NK-92 treated with Interleukin-12 subunit alpha and Interleukin-12 subunit beta, amount 100 ng/mL, for 24 hours (cell line): ENCODE measurements around the gene GDPGP1.
"Not testable (repeated sequence)": the region's sequence is repeated elsewhere in the genome, so short reads cannot be mapped to it uniquely, and the experiment has no call there.

ENCODE experiments used
- DNase-seq: peaks from one replicate; lab custom pipeline; 2025; lab: John Stamatoyannopoulos, UW

GDPGP1 gene

GRCh38 chr15:90261811-90262210 lies 27.8 kb downstream of the GDPGP1 start:
- DNase-seq: no peak

GRCh38 chr15:90262426-90262825 lies 28.4 kb downstream of the GDPGP1 start:
- DNase-seq: no peak

- DNase-seq: no peak
These were observed 30.7 kb downstream of the GDPGP1 start for GRCh38 chr15:90264671-90265070.

DNA sequence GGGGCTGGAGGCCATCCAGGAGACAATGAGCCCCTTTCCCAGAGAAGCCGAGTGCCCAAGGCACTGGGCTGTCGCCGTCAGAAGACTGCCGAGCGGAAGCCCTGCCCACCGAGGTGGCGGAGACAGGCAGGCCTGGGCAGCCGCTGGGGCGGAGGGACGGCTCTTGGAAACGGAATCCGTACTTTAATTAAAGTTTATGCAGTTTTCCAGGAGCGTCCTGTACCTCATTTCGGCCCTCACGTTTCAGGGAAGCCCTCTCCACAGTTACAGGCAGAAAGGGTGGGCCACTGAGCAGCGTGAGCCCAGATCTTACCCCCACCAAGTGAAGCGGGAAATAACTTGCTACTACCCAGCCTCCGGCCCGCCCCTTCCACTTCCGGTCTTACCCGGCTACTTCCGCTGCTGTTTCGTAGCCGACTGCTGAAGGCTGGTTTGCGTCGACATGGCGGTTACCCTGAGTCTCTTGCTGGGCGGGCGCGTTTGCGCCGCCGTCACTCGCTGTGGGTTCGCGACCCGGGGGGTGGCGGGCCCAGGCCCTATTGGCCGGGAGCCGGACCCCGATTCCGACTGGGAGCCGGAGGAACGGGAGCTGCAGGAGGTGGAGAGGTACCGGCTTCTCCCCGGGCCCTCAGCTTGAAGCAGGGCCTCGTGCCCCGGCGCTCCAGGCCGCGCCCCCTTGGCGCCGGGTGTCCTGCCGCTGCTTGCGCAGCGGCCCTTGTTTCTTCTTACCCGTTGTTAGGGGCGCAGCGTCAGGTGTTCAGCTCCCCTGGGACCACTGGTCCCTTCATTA lies 31.5 kb downstream of the GDPGP1 start, which contains the start of gene NGRN:
NGRN (plus strand) TSS at position 402 of the 790 bp plus-strand sequence; CDS start at position 443, 41 bp downstream.
- DNase-seq: peak; percentile 89

GRCh38 chr15:90266061-90266431 lies 32.0 kb downstream of the GDPGP1 start:
- DNase-seq: peak; percentile 44

GRCh38 chr15:90266485-90266884 lies 32.5 kb downstream of the GDPGP1 start:
- DNase-seq: no peak

GRCh38 chr15:90268415-90268814 lies 34.4 kb downstream of the GDPGP1 start:
- no peak for DNase-seq

DNA sequence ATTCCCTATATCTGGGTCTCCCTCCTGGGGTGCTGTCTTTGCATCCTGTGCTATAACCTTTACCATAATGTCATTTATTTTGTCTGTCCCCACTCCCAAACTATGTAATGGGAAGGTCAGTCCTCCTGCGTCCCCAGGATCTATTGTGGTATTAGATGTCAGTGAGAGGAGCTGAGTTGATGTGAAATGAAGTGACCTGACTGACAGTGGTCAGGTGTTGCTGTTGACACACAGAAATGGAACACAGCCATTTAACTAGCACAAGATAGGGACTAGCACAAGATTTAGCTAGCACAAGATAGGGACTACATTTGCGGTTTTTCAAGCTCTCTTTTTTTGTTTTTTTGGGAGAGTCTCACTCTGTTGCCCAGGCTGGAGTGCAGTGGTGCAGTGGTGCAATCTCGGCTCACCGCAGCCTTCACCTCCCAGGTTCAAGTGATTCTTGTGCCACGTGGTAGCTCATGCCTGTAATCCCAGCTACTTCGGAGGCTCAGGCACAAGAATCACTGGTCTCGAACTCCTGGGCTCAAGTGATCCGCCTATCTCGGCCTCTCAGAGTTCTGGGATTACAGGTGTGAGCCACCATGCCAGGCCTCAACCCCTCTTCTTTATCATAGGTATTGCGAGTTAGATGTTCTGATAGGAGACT lies 36.6 kb downstream of the GDPGP1 start:
- no peak for DNase-seq

GRCh38 chr15:90271459-90272166 lies 37.6 kb downstream of the GDPGP1 start:
- DNase-seq: no peak

DNA sequence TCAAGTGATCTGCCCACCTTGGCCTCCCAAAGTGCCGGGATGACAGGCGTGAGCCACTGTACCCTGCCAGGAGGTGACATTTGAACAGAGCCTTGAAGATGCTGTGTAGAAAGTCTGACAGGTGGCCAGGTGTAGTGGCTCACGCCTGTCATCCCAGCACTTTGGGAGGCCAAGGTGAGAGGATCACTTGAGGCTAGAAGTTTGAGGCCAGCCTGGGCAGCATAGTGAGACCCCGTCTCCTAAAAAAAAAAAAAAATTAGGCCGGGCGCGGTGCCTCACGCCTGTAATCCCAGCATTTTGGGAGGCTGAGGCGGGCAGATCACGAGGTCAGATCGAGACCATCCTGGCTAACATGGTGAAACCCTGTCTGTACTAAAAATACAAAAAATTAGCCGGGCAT lies 44.5 kb downstream of the GDPGP1 start:
- DNase-seq: not testable (repeated sequence)

GRCh38 chr15:90280743-90281142 lies 46.7 kb downstream of the GDPGP1 start:
- DNase-seq: not testable (repeated sequence)

- DNase-seq: not testable (repeated sequence)
These were observed 47.6 kb downstream of the GDPGP1 start for GRCh38 chr15:90281637-90282036.

DNA sequence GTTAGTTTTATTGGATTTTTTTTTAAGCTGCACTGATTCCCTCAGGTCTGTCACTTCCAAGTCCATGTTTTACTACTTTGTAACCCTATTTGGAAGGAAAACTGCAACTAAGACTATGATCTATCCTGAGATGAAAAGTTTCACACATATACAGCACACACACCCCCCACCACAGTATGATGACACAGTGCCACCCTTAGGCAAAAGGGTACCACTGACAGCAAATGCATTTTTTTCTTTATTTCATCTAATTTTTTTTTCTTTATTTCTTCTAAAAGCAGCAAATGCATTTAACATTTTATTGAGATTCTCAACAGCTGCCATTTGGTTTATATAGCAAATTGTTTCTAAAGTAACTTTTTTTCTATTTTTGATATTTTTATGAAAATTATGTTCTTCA lies 52.7 kb downstream of the GDPGP1 start:
- DNase-seq: no peak

DNA sequence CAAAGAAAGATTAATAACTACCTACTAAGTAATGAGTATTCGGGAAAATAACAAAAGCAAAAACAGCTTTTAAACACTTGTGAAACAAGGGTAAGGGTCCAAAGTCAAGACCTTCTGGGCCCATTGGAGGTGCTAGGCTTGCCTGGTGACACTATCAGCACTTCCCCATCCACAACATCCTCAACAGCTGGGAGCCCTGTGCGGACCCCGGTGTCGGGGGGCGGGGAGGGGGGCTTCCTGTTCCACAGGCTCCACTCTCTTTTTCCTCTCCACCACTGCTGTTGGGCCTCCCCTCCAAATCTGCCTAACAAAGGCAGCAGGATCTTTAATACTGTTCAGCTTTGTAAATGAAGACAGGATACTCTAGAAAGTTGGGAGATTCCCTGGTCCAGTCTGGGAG lies 53.1 kb downstream of the GDPGP1 start:
- DNase-seq: no peak

- no peak for DNase-seq
These were observed 53.9 kb downstream of the GDPGP1 start for GRCh38 chr15:90287946-90288345.

DNA sequence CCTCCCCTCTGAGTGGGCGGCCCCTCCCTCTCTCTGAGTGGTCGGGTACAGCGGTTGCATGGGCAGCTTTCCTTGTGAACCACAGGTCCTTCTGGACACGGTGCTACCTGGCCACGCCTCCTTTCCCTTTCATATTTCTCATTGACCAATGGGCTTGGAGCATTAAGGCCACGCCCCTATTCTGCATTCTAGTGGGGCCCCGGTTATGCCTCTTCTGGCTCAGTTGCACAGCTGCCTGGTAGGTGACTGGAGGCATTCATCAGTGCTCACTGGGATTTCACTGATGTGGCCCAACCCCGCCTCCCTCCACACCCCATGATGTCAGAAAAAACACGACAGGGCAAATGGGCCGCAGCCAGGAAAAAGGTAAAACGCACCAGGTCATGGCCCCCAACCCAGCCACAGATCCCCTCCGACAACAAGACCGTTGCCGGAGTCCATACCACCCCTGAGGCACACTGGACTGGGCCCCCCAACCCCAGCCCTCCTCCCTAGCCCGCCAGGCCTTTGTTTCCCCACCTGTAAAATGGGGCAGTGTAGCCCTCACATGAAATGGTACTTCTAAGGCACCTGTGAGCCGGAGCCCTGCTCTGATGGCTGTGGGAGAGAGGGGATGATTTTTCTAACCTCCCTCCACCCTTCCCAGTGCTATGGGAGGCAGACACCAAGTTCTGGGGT lies 57.8 kb downstream of the GDPGP1 start:
- no peak for DNase-seq

- peak; percentile 67 for DNase-seq
These were observed 59.2 kb downstream of the GDPGP1 start for GRCh38 chr15:90293040-90293810.

DNA sequence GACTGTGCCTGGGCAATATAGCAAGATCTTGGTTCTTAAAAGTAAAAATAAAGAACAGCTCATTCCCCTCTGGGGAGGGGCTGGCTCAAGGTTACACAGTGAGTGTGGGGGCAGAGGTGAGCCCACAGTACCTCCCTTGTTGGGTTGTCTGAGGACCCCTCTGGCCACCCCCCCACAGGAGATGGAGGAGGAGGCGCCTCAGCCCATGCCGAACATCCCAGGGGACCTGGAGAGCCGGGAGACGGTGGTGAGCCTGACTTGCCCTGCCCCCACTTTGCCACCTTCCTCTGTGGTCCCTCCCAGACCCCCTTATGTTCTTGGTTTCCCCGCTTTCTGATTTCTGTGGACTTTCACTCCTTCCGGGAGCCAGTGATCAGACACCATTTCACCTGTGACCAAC lies 60.1 kb downstream of the GDPGP1 start:
- no peak for DNase-seq

DNA sequence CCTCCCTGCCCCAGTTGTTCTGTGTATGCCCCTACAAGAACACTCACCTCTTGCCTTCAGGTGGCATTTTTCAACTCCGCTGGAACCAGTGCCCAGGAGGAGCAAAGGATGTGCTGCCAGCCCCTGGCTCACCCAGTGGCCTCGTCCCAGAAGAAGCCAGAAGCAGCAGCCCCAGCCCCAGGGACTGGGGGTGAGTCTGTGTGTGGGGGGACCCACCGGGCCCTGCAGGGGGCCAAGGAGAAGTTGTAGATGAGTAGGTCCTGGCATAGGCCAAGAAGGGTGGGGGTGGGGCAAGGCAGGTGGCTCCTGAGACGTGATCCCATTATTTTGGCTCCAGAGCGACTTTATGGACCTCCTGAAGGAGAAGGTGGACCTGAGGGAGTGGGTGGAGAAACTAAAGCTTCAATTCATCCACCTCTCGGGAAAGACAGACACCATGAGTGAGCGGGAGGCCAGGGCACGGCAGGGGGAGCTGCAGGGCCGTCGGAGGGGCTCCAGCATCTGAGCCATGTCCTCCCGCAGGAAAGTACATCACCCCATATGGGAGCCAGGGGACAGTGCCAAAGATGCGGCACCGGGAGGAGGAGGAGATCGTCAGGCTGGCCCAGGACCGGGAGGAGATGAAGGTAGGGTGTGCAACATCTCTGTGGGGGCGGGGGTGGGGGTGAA lies 60.7 kb downstream of the GDPGP1 start:
- DNase-seq: no peak

DNA sequence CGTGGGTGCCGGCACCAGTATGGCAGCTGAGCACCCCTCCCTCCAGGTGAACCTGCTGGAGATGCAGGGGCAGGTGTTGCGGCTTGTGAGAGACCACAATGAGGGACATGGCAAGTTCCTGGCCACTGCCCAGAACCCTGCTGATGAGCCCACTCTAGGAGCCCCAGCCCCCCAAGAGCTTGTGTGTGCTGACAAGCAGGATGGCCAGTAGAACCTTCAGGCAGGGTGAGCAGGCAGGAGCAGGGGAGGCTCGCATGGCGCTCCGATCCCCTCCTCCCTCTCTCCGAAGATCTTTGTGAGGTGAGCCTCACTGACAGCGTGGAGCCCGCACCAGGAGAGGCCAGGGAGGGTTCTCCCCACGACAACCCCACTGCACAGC lies 61.2 kb downstream of the GDPGP1 start:
- no peak for DNase-seq
